DND-41 (cell line): ENCODE data around the gene RGS7.

Experiments
- CTCF ChIP-seq: IDR thresholded peaks from 2 replicates; pipeline ENCODE4 v1.5.1; 2012; ENCODE audit warnings: borderline replicate concordance, low read length, moderate library complexity, mild to moderate bottlenecking; ENCODE audit not compliant: poor library complexity, severe bottlenecking; ENCODE audit errors: extremely low read depth
- EZH2 ChIP-seq: IDR thresholded peaks from 3 replicates; pipeline ENCODE4 v1.6.1; 2012; ENCODE audit warnings: borderline replicate concordance, low read depth, mild to moderate bottlenecking, moderate library complexity, low read length, inconsistent platforms; ENCODE audit not compliant: severe bottlenecking

GRCh38 chr1:240987928-240988327, 369.1 kb downstream of the RGS7 start:
- no peak for TF ChIP-seq CTCF
- TF ChIP-seq EZH2: no peak
